Measurements from ENCODE around the gene FGF21.
"Not testable (repeated sequence)": the region's sequence is repeated elsewhere in the genome, so short reads cannot be mapped to it uniquely, and the experiment has no call there.

FGF21 gene

GRCh38 chr19:48752496-48753365 lies 2.6 kb upstream of the FGF21 start, which contains the start of gene FUT1:
Gene FUT1, minus strand, starts transcription at chr19:48752641. Its CDS starts 1,360 bp downstream, at chr19:48751281.
- DNase-seq, result no peak

GRCh38 chr19:48755787-48756186 lies 463 bp downstream of the FGF21 start:
- DNase-seq, result no peak

GRCh38 chr19:48756212-48756611 lies 888 bp downstream of the FGF21 start:
- DNase-seq, result no peak

- no peak for DNase-seq
Measured at GRCh38 chr19:48756686-48757085, 1.4 kb downstream of the FGF21 start.

GRCh38 chr19:48757089-48757675 lies 1.9 kb downstream of the FGF21 start:
- DNase-seq, result no peak

- DNase-seq, result no peak
Measured at GRCh38 chr19:48757741-48758144, 2.4 kb downstream of the FGF21 start.

GRCh38 chr19:48760504-48761205 lies 5.3 kb downstream of the FGF21 start:
- no peak for DNase-seq

GRCh38 chr19:48765816-48766215 lies 10.5 kb downstream of the FGF21 start:
- DNase-seq, result not testable (repeated sequence)

- not testable (repeated sequence) for DNase-seq
Measured at GRCh38 chr19:48768171-48768753, 12.9 kb downstream of the FGF21 start.

GRCh38 chr19:48768994-48769713 lies 13.8 kb downstream of the FGF21 start:
- no peak for DNase-seq

- DNase-seq, result no peak
Measured at GRCh38 chr19:48770266-48770665, 14.9 kb downstream of the FGF21 start.

- no peak for DNase-seq
Measured at GRCh38 chr19:48770734-48771472, 15.6 kb downstream of the FGF21 start.

GRCh38 chr19:48772503-48772953 lies 17.2 kb downstream of the FGF21 start:
- no peak for DNase-seq

- no peak for DNase-seq
Measured at GRCh38 chr19:48777139-48777538, 21.8 kb downstream of the FGF21 start.

GRCh38 chr19:48777720-48778119 lies 22.4 kb downstream of the FGF21 start:
- DNase-seq, result no peak

GRCh38 chr19:48779636-48780035 lies 24.3 kb downstream of the FGF21 start:
- DNase-seq, result no peak

- no peak for DNase-seq
Measured at GRCh38 chr19:48780631-48781391, 25.5 kb downstream of the FGF21 start.

GRCh38 chr19:48784527-48784926 lies 29.2 kb downstream of the FGF21 start:
- no peak for DNase-seq

GRCh38 chr19:48786422-48786821 lies 31.1 kb downstream of the FGF21 start:
- DNase-seq, result not testable (repeated sequence)

GRCh38 chr19:48787331-48787730 lies 32.0 kb downstream of the FGF21 start:
- not testable (repeated sequence) for DNase-seq

- DNase-seq, result no peak
Measured at GRCh38 chr19:48793271-48793670, 37.9 kb downstream of the FGF21 start.
